ENCODE results near the gene GH2. TPM values are rescaled to one million over a fixed set of nuclear protein-coding genes. Genes with fewer than 3 reads are reported as not detected.
A peak's percentile ranks its signal among the peaks of the same experiment; 100 is the strongest.
"Not testable (repeated sequence)": the region's sequence is repeated elsewhere in the genome, so short reads cannot be mapped to it uniquely, and the experiment has no call there.

GH2 gene
- total RNA-seq, result not detected

- peak; percentile 85 for ATAC-seq
Measured at GRCh38 chr17:63881935-63882601, at the start of gene GH2. TSS of gene GH2 (minus strand) at chr17:63881944. CDS start at chr17:63881801, 143 bp downstream.

DNA sequence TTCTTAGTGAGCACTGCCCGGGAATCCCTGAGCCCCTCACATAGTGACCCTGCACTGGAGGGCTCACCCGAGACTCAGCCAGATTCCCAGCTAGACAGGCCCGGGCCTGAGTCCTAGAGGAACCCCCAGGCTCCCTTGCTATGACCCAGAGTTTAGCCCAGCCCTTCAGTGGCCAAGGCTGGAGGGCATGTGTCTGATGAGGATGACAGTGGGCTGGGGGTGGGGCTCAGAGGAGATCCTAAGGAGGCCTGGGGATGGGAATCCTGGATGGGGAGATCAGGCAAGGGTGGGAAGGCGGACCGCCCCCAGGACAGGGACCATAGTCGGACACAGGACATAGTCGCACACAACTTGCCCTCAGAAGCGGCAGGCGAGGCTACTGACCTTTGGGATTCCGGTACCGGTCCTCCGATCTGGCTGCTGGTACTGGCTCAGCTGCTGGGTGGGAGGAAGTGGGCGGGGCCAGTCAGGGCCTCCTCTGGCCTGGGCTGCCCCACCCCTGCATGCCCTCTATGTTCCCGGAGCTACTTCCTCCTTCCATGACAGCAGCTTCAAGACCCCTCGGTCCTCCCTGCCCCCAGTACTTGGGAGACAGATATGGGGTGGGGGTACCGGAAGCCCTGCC, 49.3 kb upstream of the GH2 start:
- DNase-seq (ENCODE audit: low spot score), result no peak
- peak; percentile 80 for ATAC-seq

More at GRCh38 chr17:63881935-63882601, at the start of gene GH2:
- DNase-seq (ENCODE audit: low spot score), result peak; percentile 55

GRCh38 chr17:63929860-63930766, 48.4 kb upstream of the GH2 start:
- peak; percentile 30 for ATAC-seq
- no peak for DNase-seq (ENCODE audit: low spot score)

GRCh38 chr17:63928966-63929695, 47.4 kb upstream of the GH2 start:
- DNase-seq (ENCODE audit: low spot score), result no peak

DNA sequence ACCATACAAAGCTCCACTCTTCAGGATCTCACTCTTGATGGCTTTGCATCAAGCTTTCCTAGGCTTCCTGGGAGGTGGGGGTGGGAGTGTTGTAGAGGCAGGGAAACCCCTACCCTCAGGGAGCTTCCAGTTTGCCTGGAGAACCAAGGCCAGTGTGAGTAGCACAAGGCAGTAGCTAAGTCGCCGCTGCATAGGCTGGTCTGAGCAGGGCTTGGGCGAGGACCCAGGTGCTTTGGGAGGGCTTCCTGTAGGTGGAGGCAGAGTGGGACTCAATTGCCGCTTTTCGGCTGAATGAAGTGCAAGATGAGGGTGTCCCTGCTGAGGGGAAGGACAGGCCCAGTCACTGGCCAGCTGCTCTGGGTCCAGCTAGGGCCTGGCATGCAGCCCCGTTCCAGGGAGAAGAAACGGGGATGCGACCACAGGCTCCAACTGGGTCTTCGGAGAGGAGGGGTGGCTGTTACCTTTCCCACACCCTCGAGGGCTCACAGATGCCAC, 46.5 kb upstream of the GH2 start:
- ATAC-seq (no peak), DNase-seq (ENCODE audit: low spot score) (no peak)

More at GRCh38 chr17:63928966-63929695, 47.4 kb upstream of the GH2 start:
- ATAC-seq, result no peak

DNA sequence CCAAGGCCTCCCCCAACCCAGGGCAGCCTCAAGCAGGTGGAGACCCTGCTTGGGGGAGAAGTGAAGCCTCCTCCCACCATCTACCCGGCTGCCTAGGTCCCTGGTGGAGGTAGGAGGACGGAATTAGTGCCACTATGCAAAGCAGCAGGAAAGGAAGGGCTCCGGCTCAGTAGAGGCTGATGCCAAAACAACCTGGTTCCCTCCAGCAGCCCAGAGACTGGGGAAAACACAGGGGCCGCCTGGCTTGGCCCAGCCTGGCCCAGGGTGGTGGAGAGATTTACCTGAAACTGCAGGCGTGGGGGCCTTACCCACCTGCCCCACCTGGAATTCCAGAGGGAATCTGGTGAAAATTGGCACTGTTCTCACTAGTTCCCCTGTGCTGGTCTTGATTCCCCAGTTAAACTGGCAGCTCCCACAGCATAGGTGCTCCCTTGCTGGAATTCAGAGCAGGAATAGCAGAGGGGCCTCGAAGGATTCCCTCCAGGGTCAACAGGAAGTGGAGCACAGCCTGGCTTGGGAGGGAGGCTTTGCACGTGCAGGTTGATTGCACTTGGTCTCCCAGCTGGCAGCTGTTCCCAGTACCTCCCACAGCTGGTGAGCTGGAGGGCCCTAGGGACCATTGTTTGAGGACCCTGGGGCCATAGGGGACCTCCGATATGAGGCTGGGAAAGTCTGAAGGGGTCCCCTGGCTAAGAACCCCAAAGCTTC, 45.9 kb upstream of the GH2 start:
- DNase-seq (ENCODE audit: low spot score), result no peak
- ATAC-seq, result no peak

DNA sequence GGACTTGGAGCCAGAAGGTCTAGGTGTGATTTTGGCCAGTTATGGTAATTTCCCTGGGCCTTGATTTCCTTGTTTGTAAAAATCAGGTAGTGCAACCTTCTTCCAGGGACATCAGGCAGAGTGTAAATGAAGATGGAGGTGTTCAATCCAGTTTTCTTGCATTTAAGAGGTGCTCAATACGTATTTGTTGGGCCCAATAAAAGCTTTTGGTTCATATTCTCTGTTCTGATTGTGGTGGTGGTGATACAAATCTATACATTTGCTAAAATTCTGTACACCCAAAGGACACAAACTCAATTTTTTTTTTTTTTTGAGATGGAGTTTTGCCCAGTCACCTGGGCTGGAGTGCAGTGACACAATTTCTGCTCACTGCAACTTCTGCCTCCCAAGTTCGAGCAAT, 44.4 kb upstream of the GH2 start:
- DNase-seq (ENCODE audit: low spot score), result no peak
- ATAC-seq, result no peak

DNA sequence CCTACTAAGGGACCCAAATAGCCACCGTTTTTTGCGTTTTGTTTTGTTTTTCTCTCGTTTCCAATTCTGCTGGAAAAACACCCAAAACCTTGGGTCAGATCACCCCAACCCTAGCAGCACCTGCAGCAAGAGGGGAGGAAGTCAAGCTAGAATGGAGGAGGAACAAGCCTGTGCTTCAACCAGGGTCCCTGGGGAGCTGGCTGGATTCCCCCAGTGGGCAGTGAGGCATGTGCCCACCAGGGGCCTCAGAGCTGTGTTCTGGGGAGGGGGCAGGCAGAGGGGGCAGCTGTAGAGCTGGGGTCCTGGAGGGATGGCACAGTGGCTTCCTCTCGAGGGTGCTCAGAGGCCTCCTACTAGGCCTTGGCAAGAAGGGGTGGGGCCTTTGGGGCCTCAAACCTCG, 43.9 kb upstream of the GH2 start:
- DNase-seq (ENCODE audit: low spot score), result no peak

DNA sequence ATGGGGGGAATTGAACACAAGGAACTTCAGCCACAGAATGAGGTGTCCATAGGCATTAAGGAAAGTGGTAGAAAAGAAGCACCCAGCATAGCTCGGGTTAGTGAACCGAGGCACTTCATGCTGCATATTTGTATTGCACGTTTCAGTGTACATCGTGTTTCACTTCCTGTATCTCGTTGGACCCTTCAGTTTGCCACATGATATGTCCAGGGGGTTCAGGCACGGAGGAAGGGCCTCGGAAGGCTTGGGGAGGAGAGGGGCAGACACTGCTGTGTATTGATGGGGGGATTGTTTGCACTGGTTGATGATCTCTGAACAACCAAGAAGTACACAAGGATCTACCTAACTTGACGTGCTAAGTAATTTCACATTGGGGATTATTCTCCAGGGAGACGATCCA, 40.7 kb upstream of the GH2 start:
- not testable (repeated sequence) for ATAC-seq; DNase-seq (ENCODE audit: low spot score)

More for the DNA sequence above, 43.9 kb upstream of the GH2 start:
- ATAC-seq, result no peak

DNA sequence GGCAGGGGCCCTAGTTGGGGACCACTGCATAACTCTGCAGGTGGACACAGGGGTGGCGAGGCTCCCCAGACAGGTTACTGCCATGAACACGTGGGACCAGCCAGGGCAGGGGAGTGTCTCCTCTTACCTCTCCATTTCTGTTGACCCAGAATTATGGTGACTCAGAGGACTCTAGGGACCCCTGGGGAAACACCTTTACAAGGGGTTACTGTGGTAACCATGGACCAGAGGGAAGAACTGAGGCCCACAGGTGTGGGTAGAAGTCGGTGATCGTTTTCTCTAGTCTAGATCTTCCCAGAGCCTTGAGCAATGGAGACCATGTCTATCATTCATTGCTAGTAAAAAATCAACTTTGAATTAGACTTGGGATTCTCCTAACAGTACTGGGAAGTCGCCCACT, 39.0 kb upstream of the GH2 start:
- not testable (repeated sequence) for ATAC-seq; DNase-seq (ENCODE audit: low spot score)

DNA sequence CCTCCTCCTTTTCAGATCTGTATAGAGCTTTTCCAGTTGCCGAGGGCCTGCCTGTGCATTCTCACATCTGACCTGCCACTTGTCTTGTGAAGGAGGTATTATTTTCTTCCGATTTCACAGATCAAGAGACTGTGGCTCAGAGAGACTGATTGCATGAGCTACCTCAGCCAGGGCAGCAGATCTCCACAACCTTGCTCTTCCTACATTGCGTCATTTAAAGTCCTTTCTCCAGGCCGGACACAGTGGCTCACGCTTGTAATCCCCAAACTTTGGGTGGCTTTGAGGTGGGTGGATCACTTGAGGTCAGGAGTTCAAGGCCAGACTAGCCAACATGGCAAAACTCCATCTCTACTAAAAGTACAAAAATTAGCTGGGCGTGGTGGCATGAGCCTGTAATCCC, 38.3 kb upstream of the GH2 start:
- ATAC-seq; DNase-seq (ENCODE audit: low spot score): not testable (repeated sequence)

DNA sequence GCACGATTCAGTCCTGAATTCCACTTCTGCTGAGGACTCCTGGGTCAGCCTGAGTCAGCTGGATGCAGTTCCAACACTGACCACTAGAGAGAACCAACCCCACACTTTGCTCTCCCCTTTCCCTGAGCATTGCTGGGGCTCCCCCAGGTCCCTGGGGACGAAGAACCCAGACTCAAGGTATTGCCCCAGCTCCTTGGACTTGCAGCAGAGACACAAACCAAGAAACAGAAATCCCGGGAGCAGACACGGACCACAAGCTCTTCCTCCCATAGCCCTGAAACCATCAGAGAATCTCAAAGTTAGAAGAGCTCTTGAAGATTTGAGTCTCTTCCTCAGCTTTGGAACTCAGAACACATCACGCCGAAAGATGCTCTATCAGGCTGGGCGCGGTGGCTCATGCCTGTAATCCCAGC, 37.6 kb upstream of the GH2 start:
- DNase-seq (ENCODE audit: low spot score), result no peak
- ATAC-seq, result peak; percentile 95

GRCh38 chr17:63918789-63919305, 37.1 kb upstream of the GH2 start, which contains the start of gene GH1:
TSS of gene GH1 (minus strand) at chr17:63918839. CDS start at chr17:63918776, 63 bp downstream.
- DNase-seq (ENCODE audit: low spot score); ATAC-seq: not testable (repeated sequence)

GRCh38 chr17:63918305-63918704, 36.6 kb upstream of the GH2 start:
- peak; percentile 39 for ATAC-seq
- DNase-seq (ENCODE audit: low spot score), result no peak

GRCh38 chr17:63917646-63918045, 35.9 kb upstream of the GH2 start:
- DNase-seq (ENCODE audit: low spot score), result no peak
- ATAC-seq, result no peak

DNA sequence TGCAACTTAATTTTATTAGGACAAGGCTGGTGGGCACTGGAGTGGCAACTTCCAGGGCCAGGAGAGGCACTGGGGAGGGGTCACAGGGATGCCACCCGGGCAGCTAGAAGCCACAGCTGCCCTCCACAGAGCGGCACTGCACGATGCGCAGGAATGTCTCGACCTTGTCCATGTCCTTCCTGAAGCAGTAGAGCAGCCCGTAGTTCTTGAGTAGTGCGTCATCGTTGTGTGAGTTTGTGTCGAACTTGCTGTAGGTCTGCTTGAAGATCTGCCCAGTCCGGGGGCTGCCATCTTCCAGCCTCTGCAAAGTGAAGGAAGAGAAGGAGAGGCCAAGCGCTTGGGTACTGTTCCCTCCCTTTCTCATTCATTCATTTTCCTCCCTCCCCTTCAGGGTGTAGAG, 35.5 kb upstream of the GH2 start:
- DNase-seq (ENCODE audit: low spot score); ATAC-seq: not testable (repeated sequence)

DNA sequence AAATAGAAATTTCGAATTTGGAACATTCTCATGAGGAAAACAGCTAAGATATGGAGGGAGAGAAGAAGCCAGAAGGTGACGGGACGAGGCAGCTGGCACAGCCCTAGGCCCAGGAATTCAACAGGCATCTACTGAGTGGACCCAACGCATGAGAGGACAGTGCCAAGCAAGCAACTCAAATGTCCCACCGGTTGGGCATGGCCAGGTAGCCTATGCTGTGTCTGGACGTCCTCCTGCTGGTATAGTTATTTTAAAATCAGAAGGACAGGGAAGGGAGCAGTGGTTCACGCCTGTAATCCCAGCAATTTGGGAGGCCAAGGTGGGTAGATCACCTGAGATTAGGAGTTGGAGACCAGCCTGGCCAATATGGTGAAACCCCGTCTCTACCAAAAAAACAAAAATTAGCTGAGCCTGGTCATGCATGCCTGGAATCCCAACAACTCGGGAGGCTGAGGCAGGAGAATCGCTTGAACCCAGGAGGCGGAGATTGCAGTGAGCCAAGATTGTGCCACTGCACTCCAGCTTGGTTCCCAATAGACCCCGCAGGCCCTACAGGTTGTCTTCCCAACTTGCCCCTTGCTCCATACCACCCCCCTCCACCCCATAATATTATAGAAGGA, 34.9 kb upstream of the GH2 start:
- ATAC-seq (no peak), DNase-seq (ENCODE audit: low spot score) (no peak)

- DNase-seq (ENCODE audit: low spot score), result not testable (repeated sequence)
Measured at GRCh38 chr17:63915753-63916152, 34.0 kb upstream of the GH2 start.

GRCh38 chr17:63914471-63914870, 32.7 kb upstream of the GH2 start:
- DNase-seq (ENCODE audit: low spot score) (no peak), ATAC-seq (no peak)

More at GRCh38 chr17:63915753-63916152, 34.0 kb upstream of the GH2 start:
- ATAC-seq, result not testable (repeated sequence)
